ENCODE results near the gene LGI4.

LGI4 gene

GRCh38 chr19:35090506-35091214 lies 44.2 kb downstream of the LGI4 start:
- Histone ChIP-seq H3K79me2 (ENCODE audit: control insufficient read depth, insufficient read depth, low read length, unreplicated experiment) (no peaks in the 10 kb centered on the region), H3K27ac (ENCODE audit: low read depth, low read length) (no peak overlapping the region), H2AFZ (ENCODE audit: low read length, unreplicated experiment) (no peak overlapping the region), H3K27me3 (ENCODE audit: insufficient read depth, low read length) (no peaks in the 10 kb centered on the region), H3K4me3 (ENCODE audit: low read depth, low read length) (peak overlapping the region; percentile 31), H3K36me3 (ENCODE audit: insufficient read depth, low read length) (no peaks in the 10 kb centered on the region), H3K4me1 (ENCODE audit: control insufficient read depth, insufficient read depth, low read length, unreplicated experiment) (no peaks in the 10 kb centered on the region)

- peak overlapping the region; percentile 31; the same call in 1 of the 2 replicates for H3K4me3 ChIP-seq (ENCODE audit: low read depth, low read length)
- H3K79me2 ChIP-seq (ENCODE audit: control insufficient read depth, insufficient read depth, low read length, unreplicated experiment), result no peaks in the 10 kb centered on the region
- H2AFZ ChIP-seq (ENCODE audit: low read length, unreplicated experiment), result no peak overlapping the region
- no peaks in the 10 kb centered on the region for H3K4me1 ChIP-seq (ENCODE audit: control insufficient read depth, insufficient read depth, low read length, unreplicated experiment)
- no peak overlapping the region for H3K27ac ChIP-seq (ENCODE audit: low read depth, low read length)
- H3K36me3 ChIP-seq (ENCODE audit: insufficient read depth, low read length), result no peaks in the 10 kb centered on the region
- no peaks in the 10 kb centered on the region for H3K27me3 ChIP-seq (ENCODE audit: insufficient read depth, low read length)
These were observed 44.7 kb downstream of the LGI4 start for GRCh38 chr19:35090160-35090505.

GRCh38 chr19:35089554-35089953 lies 45.3 kb downstream of the LGI4 start:
- Histone ChIP-seq H3K4me3 (ENCODE audit: low read depth, low read length) (no peak overlapping the region), H3K36me3 (ENCODE audit: insufficient read depth, low read length) (no peaks in the 10 kb centered on the region), H3K79me2 (ENCODE audit: control insufficient read depth, insufficient read depth, low read length, unreplicated experiment) (no peaks in the 10 kb centered on the region), H2AFZ (ENCODE audit: low read length, unreplicated experiment) (no peak overlapping the region), H3K4me1 (ENCODE audit: control insufficient read depth, insufficient read depth, low read length, unreplicated experiment) (no peaks in the 10 kb centered on the region), H3K27me3 (ENCODE audit: insufficient read depth, low read length) (no peaks in the 10 kb centered on the region), H3K27ac (ENCODE audit: low read depth, low read length) (no peak overlapping the region)

GRCh38 chr19:35088131-35088913 lies 46.5 kb downstream of the LGI4 start:
- Histone ChIP-seq H2AFZ (ENCODE audit: low read length, unreplicated experiment) (no peak overlapping the region), H3K4me1 (ENCODE audit: control insufficient read depth, insufficient read depth, low read length, unreplicated experiment) (no peaks in the 10 kb centered on the region), H3K36me3 (ENCODE audit: insufficient read depth, low read length) (no peaks in the 10 kb centered on the region), H3K27ac (ENCODE audit: low read depth, low read length) (no peak overlapping the region), H3K4me3 (ENCODE audit: low read depth, low read length) (no peak overlapping the region), H3K27me3 (ENCODE audit: insufficient read depth, low read length) (no peaks in the 10 kb centered on the region), H3K79me2 (ENCODE audit: control insufficient read depth, insufficient read depth, low read length, unreplicated experiment) (no peaks in the 10 kb centered on the region)

GRCh38 chr19:35087393-35087792 lies 47.5 kb downstream of the LGI4 start:
- H3K27me3 ChIP-seq (ENCODE audit: insufficient read depth, low read length), result no peaks in the 10 kb centered on the region
- H3K36me3 ChIP-seq (ENCODE audit: insufficient read depth, low read length), result no peaks in the 10 kb centered on the region
- H3K4me3 ChIP-seq (ENCODE audit: low read depth, low read length), result no peak overlapping the region
- H3K4me1 ChIP-seq (ENCODE audit: control insufficient read depth, insufficient read depth, low read length, unreplicated experiment), result no peaks in the 10 kb centered on the region
- no peaks in the 10 kb centered on the region for H3K79me2 ChIP-seq (ENCODE audit: control insufficient read depth, insufficient read depth, low read length, unreplicated experiment)
- H3K27ac ChIP-seq (ENCODE audit: low read depth, low read length), result no peak overlapping the region
- H2AFZ ChIP-seq (ENCODE audit: low read length, unreplicated experiment), result no peak overlapping the region

- Histone ChIP-seq H3K27me3 (ENCODE audit: insufficient read depth, low read length) (no peaks in the 10 kb centered on the region), H3K4me3 (ENCODE audit: low read depth, low read length) (no peak overlapping the region), H3K36me3 (ENCODE audit: insufficient read depth, low read length) (no peaks in the 10 kb centered on the region), H3K79me2 (ENCODE audit: control insufficient read depth, insufficient read depth, low read length, unreplicated experiment) (no peaks in the 10 kb centered on the region), H3K27ac (ENCODE audit: low read depth, low read length) (no peak overlapping the region), H2AFZ (ENCODE audit: low read length, unreplicated experiment) (no peak overlapping the region), H3K4me1 (ENCODE audit: control insufficient read depth, insufficient read depth, low read length, unreplicated experiment) (no peaks in the 10 kb centered on the region)
These were observed 48.4 kb downstream of the LGI4 start for GRCh38 chr19:35086455-35086854.

- H3K79me2 ChIP-seq (ENCODE audit: control insufficient read depth, insufficient read depth, low read length, unreplicated experiment), result no peaks in the 10 kb centered on the region
These were observed 48.9 kb downstream of the LGI4 start for GRCh38 chr19:35085947-35086346.

GRCh38 chr19:35084509-35084762 lies 50.4 kb downstream of the LGI4 start:
- Histone ChIP-seq H2AFZ (ENCODE audit: low read length, unreplicated experiment) (no peak overlapping the region), H3K4me3 (ENCODE audit: low read depth, low read length) (no peak overlapping the region), H3K27ac (ENCODE audit: low read depth, low read length) (no peak overlapping the region), H3K36me3 (ENCODE audit: insufficient read depth, low read length) (no peaks in the 10 kb centered on the region), H3K4me1 (ENCODE audit: control insufficient read depth, insufficient read depth, low read length, unreplicated experiment) (no peaks in the 10 kb centered on the region), H3K27me3 (ENCODE audit: insufficient read depth, low read length) (no peaks in the 10 kb centered on the region), H3K79me2 (ENCODE audit: control insufficient read depth, insufficient read depth, low read length, unreplicated experiment) (no peaks in the 10 kb centered on the region)

More at GRCh38 chr19:35085947-35086346, 48.9 kb downstream of the LGI4 start:
- Histone ChIP-seq H3K4me1 (ENCODE audit: control insufficient read depth, insufficient read depth, low read length, unreplicated experiment) (no peaks in the 10 kb centered on the region), H3K27ac (ENCODE audit: low read depth, low read length) (no peak overlapping the region), H2AFZ (ENCODE audit: low read length, unreplicated experiment) (no peak overlapping the region), H3K4me3 (ENCODE audit: low read depth, low read length) (no peak overlapping the region), H3K36me3 (ENCODE audit: insufficient read depth, low read length) (no peaks in the 10 kb centered on the region), H3K27me3 (ENCODE audit: insufficient read depth, low read length) (no peaks in the 10 kb centered on the region)

- Histone ChIP-seq H3K36me3 (ENCODE audit: insufficient read depth, low read length) (no peaks in the 10 kb centered on the region), H3K27me3 (ENCODE audit: insufficient read depth, low read length) (no peaks in the 10 kb centered on the region), H2AFZ (ENCODE audit: low read length, unreplicated experiment) (no peak overlapping the region), H3K79me2 (ENCODE audit: control insufficient read depth, insufficient read depth, low read length, unreplicated experiment) (no peaks in the 10 kb centered on the region), H3K4me3 (ENCODE audit: low read depth, low read length) (no peak overlapping the region), H3K4me1 (ENCODE audit: control insufficient read depth, insufficient read depth, low read length, unreplicated experiment) (no peaks in the 10 kb centered on the region), H3K27ac (ENCODE audit: low read depth, low read length) (no peak overlapping the region)
These were observed 51.0 kb downstream of the LGI4 start for GRCh38 chr19:35083691-35084508.

- H3K27ac ChIP-seq (ENCODE audit: low read depth, low read length), result no peak overlapping the region
- H3K79me2 ChIP-seq (ENCODE audit: control insufficient read depth, insufficient read depth, low read length, unreplicated experiment), result no peaks in the 10 kb centered on the region
- no peaks in the 10 kb centered on the region for H3K36me3 ChIP-seq (ENCODE audit: insufficient read depth, low read length)
- H3K4me3 ChIP-seq (ENCODE audit: low read depth, low read length), result no peak overlapping the region
- no peaks in the 10 kb centered on the region for H3K27me3 ChIP-seq (ENCODE audit: insufficient read depth, low read length)
- H2AFZ ChIP-seq (ENCODE audit: low read length, unreplicated experiment), result no peak overlapping the region
- no peaks in the 10 kb centered on the region for H3K4me1 ChIP-seq (ENCODE audit: control insufficient read depth, insufficient read depth, low read length, unreplicated experiment)
These were observed 53.7 kb downstream of the LGI4 start for GRCh38 chr19:35081201-35081600.

Measured in ACC112 (cell line).